ENCODE measurements around the gene NF2. TPM values are rescaled to one million over a fixed set of nuclear protein-coding genes. Genes with fewer than 3 reads are reported as not detected.

NF2 gene
- total and polyA plus RNA-seq, 2 of the 8 experiments (the other 6 are each of a cell fraction or from before 2014, with no cell fraction given), result 17.6 to 53.6 TPM

GRCh38 chr22:29630987-29631386, 27.6 kb downstream of the NF2 start (continued):
- TF ChIP-seq TBP (IDR thresholded peaks at IDR 0.05; ENCODE audit: low read depth, low read length), result no peak
